Measurements from ENCODE around the gene THSD4.

Gene THSD4

GRCh38 chr15:71346464-71346863 lies 231.2 kb downstream of the THSD4 start:
- H3K4ac ChIP-seq (ENCODE audit: low read depth in 1 of 2, low read length in 2 of 2), result no peak overlapping the region
- no peak overlapping the region for H2BK15ac ChIP-seq (ENCODE audit: low read depth, poor library complexity, severe bottlenecking)
- no peak overlapping the region for H4K91ac ChIP-seq (ENCODE audit: low read length)
- peaks cover 0 to 3% of the 10 kb centered on the region in 2 experiments for H3K36me3 ChIP-seq (ENCODE audit: control insufficient read depth in 1 of 2, insufficient read depth in 2 of 2, low read depth in 1 of 2, low read length in 2 of 2)
- H3K9me3 ChIP-seq (ENCODE audit: control insufficient read depth, low read length), result no peaks in the 10 kb centered on the region
- H4K8ac ChIP-seq (ENCODE audit: low read length), result no peak overlapping the region
- H2BK5ac ChIP-seq (ENCODE audit: low read depth, low read length, poor library complexity, severe bottlenecking), result no peak overlapping the region
- no peak overlapping the region for H2BK120ac ChIP-seq (ENCODE audit: low read depth, low read length)
- H2AK5ac ChIP-seq (ENCODE audit: low read length, severe bottlenecking), result no peak overlapping the region
- no peaks in the 10 kb centered on the region for H3K79me1 ChIP-seq (replicated peaks; ENCODE audit: low read length, poor library complexity, severe bottlenecking)
- no peak overlapping the region for H2BK12ac ChIP-seq (ENCODE audit: low read length in 2 of 2)
- no peak overlapping the region for H3K9ac ChIP-seq (ENCODE audit: low read length)
- no peak overlapping the region for H3K4me3 ChIP-seq (ENCODE audit: insufficient read depth in 1 of 2, low read depth in 1 of 2, low read length in 2 of 2)
- no peak overlapping the region for H3K18ac ChIP-seq (ENCODE audit: low read depth in 1 of 2, low read length in 2 of 2)
- no peak overlapping the region for H2AFZ ChIP-seq (ENCODE audit: low read depth, low read length)
- H3K27me3 ChIP-seq (ENCODE audit: control insufficient read depth in 1 of 2, insufficient read depth in 1 of 2, low read length in 2 of 2), result no peaks in the 10 kb centered on the region
- no peak overlapping the region for H3K27ac ChIP-seq (ENCODE audit: low read length, poor library complexity, severe bottlenecking)
- H3K23ac ChIP-seq (ENCODE audit: low read length in 2 of 2), result no peak overlapping the region
- H3K14ac ChIP-seq (ENCODE audit: low read length in 2 of 2), result no peak overlapping the region
- DNase-seq, result no peak
- WGBS, result 96% methylated on average over 4 of the region's 5 CpGs
- H3K4me1 ChIP-seq (ENCODE audit: control insufficient read depth, insufficient read depth, low read depth, low read length), result no peaks in the 10 kb centered on the region
- no peak overlapping the region for H3K4me2 ChIP-seq (ENCODE audit: low read length, poor library complexity, severe bottlenecking)

- DNase-seq, result no peak
- Histone ChIP-seq H3K4ac (ENCODE audit: low read depth in 1 of 2, low read length in 2 of 2) (no peak overlapping the region), H3K27me3 (ENCODE audit: control insufficient read depth in 1 of 2, insufficient read depth in 1 of 2, low read length in 2 of 2) (no peaks in the 10 kb centered on the region), H2AFZ (ENCODE audit: low read depth, low read length) (no peak overlapping the region), H2BK15ac (ENCODE audit: low read depth, poor library complexity, severe bottlenecking) (no peak overlapping the region), H3K27ac (ENCODE audit: low read length, poor library complexity, severe bottlenecking) (no peak overlapping the region), H3K18ac (ENCODE audit: low read depth in 1 of 2, low read length in 2 of 2) (no peak overlapping the region), H2BK12ac (ENCODE audit: low read length in 2 of 2) (no peak overlapping the region), H3K79me1 (replicated peaks; ENCODE audit: low read length, poor library complexity, severe bottlenecking) (no peaks in the 10 kb centered on the region), H4K8ac (ENCODE audit: low read length) (no peak overlapping the region), H4K91ac (ENCODE audit: low read length) (no peak overlapping the region), H3K4me1 (ENCODE audit: control insufficient read depth, insufficient read depth, low read depth, low read length) (no peaks in the 10 kb centered on the region), H3K9me3 (ENCODE audit: control insufficient read depth, low read length) (no peaks in the 10 kb centered on the region), H3K23ac (ENCODE audit: low read length in 2 of 2) (no peak overlapping the region), H3K9ac (ENCODE audit: low read length) (no peak overlapping the region), H3K36me3 (ENCODE audit: control insufficient read depth in 1 of 2, insufficient read depth in 2 of 2, low read depth in 1 of 2, low read length in 2 of 2) (no peaks in the 10 kb centered on the region), H2AK5ac (ENCODE audit: low read length, severe bottlenecking) (no peak overlapping the region), H2BK120ac (ENCODE audit: low read depth, low read length) (no peak overlapping the region), H3K4me3 (ENCODE audit: insufficient read depth in 1 of 2, low read depth in 1 of 2, low read length in 2 of 2) (no peak overlapping the region), H3K14ac (ENCODE audit: low read length in 2 of 2) (no peak overlapping the region), H3K4me2 (ENCODE audit: low read length, poor library complexity, severe bottlenecking) (no peak overlapping the region), H2BK5ac (ENCODE audit: low read depth, low read length, poor library complexity, severe bottlenecking) (no peak overlapping the region)
- WGBS, result 100% methylated on average over 1 of the region's 1 CpG
These were observed 233.3 kb downstream of the THSD4 start for GRCh38 chr15:71348597-71348996.

- H3K27me3 ChIP-seq (ENCODE audit: control insufficient read depth in 1 of 2, insufficient read depth in 1 of 2, low read length in 2 of 2), result no peaks in the 10 kb centered on the region
- no peaks in the 10 kb centered on the region for H3K79me1 ChIP-seq (replicated peaks; ENCODE audit: low read length, poor library complexity, severe bottlenecking)
- no peak overlapping the region for H4K8ac ChIP-seq (ENCODE audit: low read length)
- H4K91ac ChIP-seq (ENCODE audit: low read length), result no peak overlapping the region
- H3K4me3 ChIP-seq (ENCODE audit: insufficient read depth in 1 of 2, low read depth in 1 of 2, low read length in 2 of 2), result no peak overlapping the region
- no peak overlapping the region for H2AK5ac ChIP-seq (ENCODE audit: low read length, severe bottlenecking)
- H3K23ac ChIP-seq (ENCODE audit: low read length in 2 of 2), result no peak overlapping the region
- H3K9me3 ChIP-seq (ENCODE audit: control insufficient read depth, low read length), result no peaks in the 10 kb centered on the region
- H2BK120ac ChIP-seq (ENCODE audit: low read depth, low read length), result no peak overlapping the region
- DNase-seq, result no peak
- 87% methylated on average over 4 of the region's 4 CpGs for WGBS
- H3K27ac ChIP-seq (ENCODE audit: low read length, poor library complexity, severe bottlenecking), result no peak overlapping the region
- no peak overlapping the region for H3K14ac ChIP-seq (ENCODE audit: low read length in 2 of 2)
- no peak overlapping the region for H2BK12ac ChIP-seq (ENCODE audit: low read length in 2 of 2)
- no peak overlapping the region for H2AFZ ChIP-seq (ENCODE audit: low read depth, low read length)
- no peaks in the 10 kb centered on the region for H3K4me1 ChIP-seq (ENCODE audit: control insufficient read depth, insufficient read depth, low read depth, low read length)
- no peak overlapping the region for H3K18ac ChIP-seq (ENCODE audit: low read depth in 1 of 2, low read length in 2 of 2)
- no peak overlapping the region for H3K4ac ChIP-seq (ENCODE audit: low read depth in 1 of 2, low read length in 2 of 2)
- H3K9ac ChIP-seq (ENCODE audit: low read length), result no peak overlapping the region
- H2BK15ac ChIP-seq (ENCODE audit: low read depth, poor library complexity, severe bottlenecking), result no peak overlapping the region
- H3K4me2 ChIP-seq (ENCODE audit: low read length, poor library complexity, severe bottlenecking), result no peak overlapping the region
- no peaks in the 10 kb centered on the region for H3K36me3 ChIP-seq (ENCODE audit: control insufficient read depth in 1 of 2, insufficient read depth in 2 of 2, low read depth in 1 of 2, low read length in 2 of 2)
- no peak overlapping the region for H2BK5ac ChIP-seq (ENCODE audit: low read depth, low read length, poor library complexity, severe bottlenecking)
These were observed 234.1 kb downstream of the THSD4 start for GRCh38 chr15:71349336-71349735.

- H3K79me1 ChIP-seq (replicated peaks; ENCODE audit: low read length, poor library complexity, severe bottlenecking), result no peaks in the 10 kb centered on the region
These were observed 234.7 kb downstream of the THSD4 start for GRCh38 chr15:71349736-71350526.

More at GRCh38 chr15:71349736-71350526, 234.7 kb downstream of the THSD4 start:
- Histone ChIP-seq H3K36me3 (ENCODE audit: control insufficient read depth in 1 of 2, insufficient read depth in 2 of 2, low read depth in 1 of 2, low read length in 2 of 2) (no peaks in the 10 kb centered on the region), H3K18ac (ENCODE audit: low read depth in 1 of 2, low read length in 2 of 2) (no peak overlapping the region), H3K27ac (ENCODE audit: low read length, poor library complexity, severe bottlenecking) (no peak overlapping the region), H3K4ac (ENCODE audit: low read depth in 1 of 2, low read length in 2 of 2) (no peak overlapping the region), H4K8ac (ENCODE audit: low read length) (no peak overlapping the region), H2BK12ac (ENCODE audit: low read length in 2 of 2) (no peak overlapping the region), H3K4me1 (ENCODE audit: control insufficient read depth, insufficient read depth, low read depth, low read length) (no peaks in the 10 kb centered on the region), H3K4me3 (ENCODE audit: insufficient read depth in 1 of 2, low read depth in 1 of 2, low read length in 2 of 2) (no peak overlapping the region), H2BK15ac (ENCODE audit: low read depth, poor library complexity, severe bottlenecking) (no peak overlapping the region), H2AK5ac (ENCODE audit: low read length, severe bottlenecking) (no peak overlapping the region), H3K23ac (ENCODE audit: low read length in 2 of 2) (no peak overlapping the region), H3K14ac (ENCODE audit: low read length in 2 of 2) (no peak overlapping the region), H2BK5ac (ENCODE audit: low read depth, low read length, poor library complexity, severe bottlenecking) (no peak overlapping the region), H3K9ac (ENCODE audit: low read length) (no peak overlapping the region), H2BK120ac (ENCODE audit: low read depth, low read length) (no peak overlapping the region), H4K91ac (ENCODE audit: low read length) (no peak overlapping the region), H2AFZ (ENCODE audit: low read depth, low read length) (no peak overlapping the region), H3K27me3 (ENCODE audit: control insufficient read depth in 1 of 2, insufficient read depth in 1 of 2, low read length in 2 of 2) (no peaks in the 10 kb centered on the region), H3K9me3 (ENCODE audit: control insufficient read depth, low read length) (no peaks in the 10 kb centered on the region), H3K4me2 (ENCODE audit: low read length, poor library complexity, severe bottlenecking) (no peak overlapping the region)
- WGBS, result 93% methylated on average over 4 of the region's 7 CpGs
- DNase-seq, result no peak
